Testis (tissue), 2 donors: ENCODE data around the gene TAS2R3.

Source experiments
- CTCF ChIP-seq, 3 experiments: fragments of 450-650 bp in 2 of 3; fragments of 200-600 bp in 1 of 3; sonication (generic) in 1 of 3; IDR thresholded peaks; one replicate each; pipeline ENCODE4 v1.5.1; 2016 to 2019; ENCODE audit warnings: antibody characterized with exemption in 3 of 3, mild to moderate bottlenecking in 2 of 3, moderate library complexity in 1 of 3
- POLR2A ChIP-seq: fragments of 450-650 bp; IDR thresholded peaks from one replicate; pipeline ENCODE4 v1.6.1; 2017; ENCODE audit warnings: antibody characterized with exemption, mild to moderate bottlenecking, moderate library complexity

GRCh38 chr7:141742229-141742628 is 21.7 kb upstream of the TAS2R3 start:
- no peak for TF ChIP-seq CTCF (IDR thresholded peaks at IDR 0.05)
- no peak for TF ChIP-seq POLR2A
